Testis (tissue), 2 donors: Measurements from ENCODE around the gene DACT3.

Experiments used
- CTCF ChIP-seq, 3 experiments: fragments of 450-650 bp in 2 of 3; fragments of 200-600 bp in 1 of 3; sonication (generic) in 1 of 3; IDR thresholded peaks; one replicate each; pipeline ENCODE4 v1.5.1; 2016 to 2019; ENCODE audit warnings: antibody characterized with exemption in 3 of 3, mild to moderate bottlenecking in 2 of 3, moderate library complexity in 1 of 3
- POLR2A ChIP-seq: fragments of 450-650 bp; IDR thresholded peaks from one replicate; pipeline ENCODE4 v1.6.1; 2017; ENCODE audit warnings: antibody characterized with exemption, mild to moderate bottlenecking, moderate library complexity

- TF ChIP-seq CTCF (IDR thresholded peaks at IDR 0.05) (no peak), POLR2A (no peak)
These were observed 24.2 kb upstream of the DACT3 start for GRCh38 chr19:46685189-46685588.
